HepG2 (cell line): ENCODE data around the gene VSIG2. TPM values are rescaled to one million over a fixed set of nuclear protein-coding genes. Genes with fewer than 3 reads are reported as not detected.

ENCODE experiments used
- ATAC-seq: fragments of 200-7000 bp; cut with Tn5 transposase; 3 replicates; pipeline ENCODE4 v1.9.1; 2020; ENCODE audit warnings: mild to moderate bottlenecking, moderate library complexity
- BruUV-seq: library from RNA; stranded (reverse); fragments of 400-500 nt; replicated peaks from 2 replicates; lab custom pipeline; 2021; lab: Mats Ljungman, UMichigan
- CTCF ChIA-PET: fragments of 300-600 bp; formaldehyde crosslinking; extraction: SDS; loops from one replicate; lab custom pipeline; 2021; ENCODE audit warnings: low total read pairs, inconsistent platforms, low intra/inter-chr PET ratio; lab: Yijun Ruan, JAX
- POLR2A ChIA-PET: fragments of 350-600 bp; sonication (Branson Sonifier 250); formaldehyde crosslinking; loops from one replicate; lab custom pipeline; 2020; ENCODE audit warnings: antibody characterized with exemption, inconsistent platforms; lab: Yijun Ruan, JAX
- DNase-seq: peaks from one replicate; pipeline ENCODE4 v3.0.0-alpha.2; 2015; ENCODE audit warnings: low spot score
- FAIRE-seq: peaks from 3 replicates; lab custom pipeline; 2011; peaks lifted over from hg19 to GRCh38; lab: Jason Lieb, UNC
- H2AFZ ChIP-seq: one replicate; pipeline ENCODE4 v1.6.1; 2011; ENCODE audit warnings: low read length, inconsistent platforms
- H3K27ac ChIP-seq: fragments of 300-600 bp; 3 replicates; pipeline ENCODE4 v1.8.0; 2011; ENCODE audit warnings: mixed run types, mild to moderate bottlenecking, mixed read lengths, low read length, inconsistent platforms; ENCODE audit not compliant: insufficient read depth; ENCODE audit errors: extremely low read length
- H3K27me3 ChIP-seq, 2 experiments: fragments of 200-600 bp in 1 of 2; 2 replicates in 1 of 2; 3 replicates in 1 of 2; pipeline versions ENCODE4 v1.6.0 to v1.8.0; 2011; ENCODE audit warnings: low read length in 2 of 2, mild to moderate bottlenecking in 2 of 2, moderate library complexity in 2 of 2, inconsistent platforms in 1 of 2; ENCODE audit not compliant: insufficient read depth in 2 of 2, control insufficient read depth in 1 of 2
- H3K36me3 ChIP-seq, 2 experiments: fragments of 200-600 bp in 1 of 2; replicated peaks in 1 of 2; 2 replicates in 1 of 2; 3 replicates in 1 of 2; pipeline versions ENCODE4 v1.5.1 to v1.8.0; 2011; ENCODE audit warnings: low read length in 2 of 2, inconsistent platforms in 1 of 2; ENCODE audit not compliant: insufficient read depth in 2 of 2, control insufficient read depth in 1 of 2
- H3K4me1 ChIP-seq: 2 replicates; pipeline ENCODE4 v1.5.1; 2012; ENCODE audit warnings: low read length, inconsistent platforms; ENCODE audit not compliant: insufficient read depth
- H3K4me2 ChIP-seq: 2 replicates; pipeline ENCODE4 v1.6.0; 2011; ENCODE audit warnings: low read depth, low read length, inconsistent platforms
- H3K4me3 ChIP-seq, 3 experiments: fragments of 200-600 bp in 1 of 3; sonication (generic), shearing (Covaris generic) in 1 of 3; replicated peaks in 1 of 3; 2 replicates each; pipeline ENCODE4 v1.5.1; 2011 to 2016; ENCODE audit warnings: low read length in 3 of 3, inconsistent platforms in 2 of 3, low read depth in 2 of 3, mild to moderate bottlenecking in 2 of 3, control low read depth in 1 of 3, mixed read lengths in 1 of 3; ENCODE audit not compliant: insufficient read depth in 1 of 3
- H3K79me2 ChIP-seq: one replicate; pipeline ENCODE4 v1.6.1; 2011; ENCODE audit warnings: low read length, inconsistent platforms; ENCODE audit not compliant: insufficient read depth
- H3K9ac ChIP-seq: 2 replicates; pipeline ENCODE4 v1.6.0; 2011; ENCODE audit warnings: mild to moderate bottlenecking, low read depth, low read length, inconsistent platforms; ENCODE audit not compliant: insufficient read depth
- H3K9me3 ChIP-seq: 2 replicates; pipeline ENCODE4 v1.5.1; 2012; ENCODE audit warnings: mild to moderate bottlenecking, low read length
- H4K20me1 ChIP-seq: 2 replicates; pipeline ENCODE4 v1.6.0; 2011; ENCODE audit warnings: inconsistent platforms, mild to moderate bottlenecking, low read length, moderate library complexity; ENCODE audit not compliant: insufficient read depth
- AFF4 ChIP-seq: sonication (generic); formaldehyde crosslinking; IDR thresholded peaks from 2 replicates; pipeline ENCODE4 v1.4.0; 2020; ENCODE audit warnings: missing genetic modification reagents
- ERF ChIP-seq: IDR thresholded peaks from 2 replicates; pipeline ENCODE4 v1.6.1; 2018; ENCODE audit warnings: missing biosample characterization, missing genetic modification reagents
- GFI1 ChIP-seq: sonication (generic); formaldehyde crosslinking; IDR thresholded peaks from 2 replicates; pipeline ENCODE4 v1.5.0; 2020; ENCODE audit warnings: missing genetic modification reagents, mild to moderate bottlenecking, borderline replicate concordance
- HMGA1 ChIP-seq: sonication (generic); formaldehyde crosslinking; conservative IDR thresholded peaks from 2 replicates; pipeline ENCODE4 v1.4.0; 2020; ENCODE audit warnings: missing genetic modification reagents
- MEF2D ChIP-seq: sonication (generic); formaldehyde crosslinking; IDR thresholded peaks from 2 replicates; pipeline ENCODE4 v1.5.1; 2020; ENCODE audit warnings: mild to moderate bottlenecking, missing genetic modification reagents
- MXD1 ChIP-seq: sonication (generic); formaldehyde crosslinking; IDR thresholded peaks from 2 replicates; pipeline ENCODE4 v1.4.0; 2020; ENCODE audit warnings: mild to moderate bottlenecking, missing genetic modification reagents
- MZF1 ChIP-seq: sonication (generic); formaldehyde crosslinking; IDR thresholded peaks from 2 replicates; pipeline ENCODE4 v1.8.1; 2023; ENCODE audit warnings: mild to moderate bottlenecking, missing genetic modification reagents, borderline replicate concordance
- PLRG1 ChIP-seq: fragments of 450-650 bp; conservative IDR thresholded peaks from 2 replicates; pipeline ENCODE4 v1.6.1; 2016
- RARG ChIP-seq: sonication (generic); formaldehyde crosslinking; IDR thresholded peaks from 2 replicates; pipeline ENCODE4 v1.4.0; 2020; ENCODE audit warnings: low read depth, mild to moderate bottlenecking, missing genetic modification reagents
- RORA ChIP-seq: sonication (generic); formaldehyde crosslinking; IDR thresholded peaks from 2 replicates; pipeline ENCODE4 v1.5.0; 2020; ENCODE audit warnings: mild to moderate bottlenecking, missing genetic modification reagents, moderate library complexity
- SMC3 ChIP-seq: IDR thresholded peaks from 2 replicates; pipeline ENCODE4 v1.6.1; 2011; ENCODE audit warnings: low read length, improper control_type of control experiment
- ZFY ChIP-seq: sonication (generic); formaldehyde crosslinking; IDR thresholded peaks from 2 replicates; pipeline ENCODE4 v1.4.0; 2020; ENCODE audit warnings: missing genetic modification reagents
- ZNF430 ChIP-seq: sonication (generic); formaldehyde crosslinking; IDR thresholded peaks from 2 replicates; pipeline ENCODE4 v1.9.0; 2021; ENCODE audit warnings: mild to moderate bottlenecking, missing genetic modification reagents
- ZNF709 ChIP-seq: sonication (generic); formaldehyde crosslinking; IDR thresholded peaks from 2 replicates; pipeline ENCODE4 v1.5.0; 2020; ENCODE audit warnings: mild to moderate bottlenecking, missing genetic modification reagents
- ZNF761 ChIP-seq: sonication (generic); formaldehyde crosslinking; conservative IDR thresholded peaks from 2 replicates; pipeline ENCODE4 v1.4.0; 2020; ENCODE audit warnings: mild to moderate bottlenecking, missing genetic modification reagents
- WGBS: methylation state at CpG from one replicate; pipeline ENCODE4 v1.1.6; 2017; ENCODE audit warnings: low lambda C conversion rate; 5-methylcytosine and 5-hydroxymethylcytosine counted together
- in situ Hi-C: cut with HindIII; loops from 2 replicates; pipeline ENCODE4 v1.10.0; 2017; ENCODE audit warnings: low pct_unique_long_range_greater_than_20kb; ENCODE audit not compliant: extremely low pct_ligation_motif_present
- intact Hi-C: fragments of 100-400 bp; cut with micrococcal nuclease; formaldehyde crosslinking; loops from one replicate; pipeline ENCODE4 v1.10.0; 2022; ENCODE audit not compliant: unreplicated experiment
- polyA plus RNA-seq, 8 experiments: library from polyadenylated mRNA; depleted of rRNA in 3 of 8; stranded (reverse) in 7 of 8; unstranded in 1 of 8; fragments of >200 nt; fragmentation: Illumina TruSeq in 4 of 8; extraction: Trizol in 4 of 8; gene quantifications; 2 replicates each; pipeline versions ENCODE4 v1.2.1 to v1.2.3, GENCODE V29; 2011 to 2016; ENCODE audit warnings: low read depth in 4 of 8, missing spikeins in 1 of 8, mixed read lengths in 1 of 8; ENCODE audit not compliant: insufficient read depth in 1 of 8
- total RNA-seq, 5 experiments: library from RNA; depleted of rRNA; stranded (reverse); fragments of >200 nt; fragmentation: Illumina TruSeq; extraction: Trizol; gene quantifications; 2 replicates each; pipeline ENCODE4 v1.2.3, GENCODE V29; 2016; ENCODE audit warnings: low read depth in 1 of 5
- TF ChIP-seq, protein P1 (sequence below), 2 experiments: sonication (generic) in 1 of 2; formaldehyde crosslinking in 1 of 2; IDR thresholded peaks; 2 replicates each; pipeline versions ENCODE4 v1.6.1 to v1.9.0; 2014 to 2022; ENCODE audit warnings: antibody characterized with exemption in 1 of 2, borderline replicate concordance in 1 of 2, inconsistent platforms in 1 of 2, low read depth in 1 of 2, missing genetic modification reagents in 1 of 2

The VSIG2 gene
- total and polyA plus RNA-seq, 2 of the 13 experiments (the other 11 are each of a cell fraction or from before 2014, with no cell fraction given) = 0.80 to 2.7 TPM

- intact Hi-C loops (loop anchor here (5.0 kb wide), 1 partner anchor 505 kb away; no protein-coding TSS in a partner anchor), in situ Hi-C loops (no loop called here)
- CTCF ChIA-PET = no interaction called here
- Histone ChIP-seq H3K9me3 (no peaks in the 10 kb centered on the region), H3K9ac (no peak overlapping the region), H3K4me2 (no peak overlapping the region), H3K36me3 (no peaks in the 10 kb centered on the region), H3K79me2 (no peaks in the 10 kb centered on the region), H3K4me3 (no peak overlapping the region), H4K20me1 (no peaks in the 10 kb centered on the region), H3K27me3 (peaks cover 0 to 24% of the 10 kb centered on the region in 2 experiments; a peak in 4 of 5 replicates), H3K4me1 (no peaks in the 10 kb centered on the region), H2AFZ (no peak overlapping the region), H3K27ac (no peak overlapping the region)
- BruUV-seq = no TSS peak
- FAIRE-seq (no peak), DNase-seq (no peak), ATAC-seq (no peak)
- POLR2A ChIA-PET = no interaction called here
- WGBS = 25% methylated on average over 4 of the region's 4 CpGs
- TF ChIP-seq ERF (CRISPR knock-in tag) (no peak), MXD1 (CRISPR knock-in tag) (no peak), GFI1 (CRISPR knock-in tag) (no peak), ZNF761 (no peak), RORA (CRISPR knock-in tag) (no peak), ZNF430 (no peak), MEF2D (CRISPR knock-in tag) (no peak), SMC3 (no peak), ZNF709 (CRISPR knock-in tag) (no peak), RARG (no peak), AFF4 (CRISPR knock-in tag) (no peak), MZF1 (no peak), HMGA1 (CRISPR knock-in tag) (no peak), ZFY (CRISPR knock-in tag) (no peak), PLRG1 (no peak)
- TF ChIP-seq, protein P1, sequence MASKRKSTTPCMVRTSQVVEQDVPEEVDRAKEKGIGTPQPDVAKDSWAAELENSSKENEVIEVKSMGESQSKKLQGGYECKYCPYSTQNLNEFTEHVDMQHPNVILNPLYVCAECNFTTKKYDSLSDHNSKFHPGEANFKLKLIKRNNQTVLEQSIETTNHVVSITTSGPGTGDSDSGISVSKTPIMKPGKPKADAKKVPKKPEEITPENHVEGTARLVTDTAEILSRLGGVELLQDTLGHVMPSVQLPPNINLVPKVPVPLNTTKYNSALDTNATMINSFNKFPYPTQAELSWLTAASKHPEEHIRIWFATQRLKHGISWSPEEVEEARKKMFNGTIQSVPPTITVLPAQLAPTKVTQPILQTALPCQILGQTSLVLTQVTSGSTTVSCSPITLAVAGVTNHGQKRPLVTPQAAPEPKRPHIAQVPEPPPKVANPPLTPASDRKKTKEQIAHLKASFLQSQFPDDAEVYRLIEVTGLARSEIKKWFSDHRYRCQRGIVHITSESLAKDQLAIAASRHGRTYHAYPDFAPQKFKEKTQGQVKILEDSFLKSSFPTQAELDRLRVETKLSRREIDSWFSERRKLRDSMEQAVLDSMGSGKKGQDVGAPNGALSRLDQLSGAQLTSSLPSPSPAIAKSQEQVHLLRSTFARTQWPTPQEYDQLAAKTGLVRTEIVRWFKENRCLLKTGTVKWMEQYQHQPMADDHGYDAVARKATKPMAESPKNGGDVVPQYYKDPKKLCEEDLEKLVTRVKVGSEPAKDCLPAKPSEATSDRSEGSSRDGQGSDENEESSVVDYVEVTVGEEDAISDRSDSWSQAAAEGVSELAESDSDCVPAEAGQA (IDR thresholded peaks at IDR 0.05; ENCODE audit: low read depth) = no peak
- TF ChIP-seq, protein P1 (CRISPR knock-in tag; IDR thresholded peaks at IDR 0.05; ENCODE audit: borderline replicate concordance) = no peak
Measured at GRCh38 chr11:124732230-124732629, 19.8 kb downstream of the VSIG2 start.
